ENCODE data around the gene GATA6. TPM values are rescaled to one million over a fixed set of nuclear protein-coding genes. Genes with fewer than 3 reads are reported as not detected.
A peak's percentile ranks its signal among the peaks of the same experiment; 100 is the strongest.

GATA6 gene
- polyA plus RNA-seq, 3 donors, result 7.8 to 9.9 (median 9.2) TPM

GRCh38 chr18:22163416-22164161 is 5.8 kb upstream of the GATA6 start:
- DNase-seq (ENCODE audit: extremely low read depth in 1 of 11, low read depth in 9 of 11, low spot score in 4 of 11), result no peak

GRCh38 chr18:22164337-22165048 is 4.9 kb upstream of the GATA6 start:
- DNase-seq (ENCODE audit: extremely low read depth in 1 of 11, low read depth in 9 of 11, low spot score in 4 of 11), result no peak

GRCh38 chr18:22165049-22165602 is 4.3 kb upstream of the GATA6 start:
- no peak for DNase-seq (ENCODE audit: extremely low read depth in 1 of 11, low read depth in 9 of 11, low spot score in 4 of 11)

DNA sequence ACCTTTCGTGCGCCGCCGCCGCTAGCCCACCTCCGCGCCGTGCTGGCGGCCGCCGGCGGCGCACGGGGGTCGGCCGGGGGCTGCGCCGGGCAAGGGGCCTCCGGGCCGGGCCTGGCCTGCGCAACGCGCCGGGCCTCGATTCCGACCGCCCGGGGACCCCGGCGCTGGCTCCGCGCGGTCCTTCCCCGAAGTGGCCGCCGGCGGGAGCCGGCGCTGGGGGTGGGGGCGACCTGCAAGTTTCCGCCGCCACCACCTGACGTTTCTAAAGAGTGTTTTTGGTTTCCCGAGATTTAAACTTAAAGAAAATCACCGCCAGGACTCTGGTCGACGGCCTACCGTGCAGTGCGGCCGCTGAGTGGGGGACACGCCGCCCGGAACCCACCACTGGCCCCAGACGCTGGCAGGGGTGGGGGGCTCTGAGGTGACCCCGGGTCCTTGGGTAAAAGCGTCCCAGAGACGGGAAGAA is 3.8 kb upstream of the GATA6 start:
- no peak for DNase-seq (ENCODE audit: extremely low read depth in 1 of 11, low read depth in 9 of 11, low spot score in 4 of 11)

GRCh38 chr18:22166069-22166950 is 3.1 kb upstream of the GATA6 start:
- no peak for DNase-seq (ENCODE audit: extremely low read depth in 1 of 11, low read depth in 9 of 11, low spot score in 4 of 11)

- DNase-seq (ENCODE audit: extremely low read depth in 1 of 11, low read depth in 9 of 11, low spot score in 4 of 11), result no peak
Measured at GRCh38 chr18:22167091-22167470, 2.3 kb upstream of the GATA6 start.

DNA sequence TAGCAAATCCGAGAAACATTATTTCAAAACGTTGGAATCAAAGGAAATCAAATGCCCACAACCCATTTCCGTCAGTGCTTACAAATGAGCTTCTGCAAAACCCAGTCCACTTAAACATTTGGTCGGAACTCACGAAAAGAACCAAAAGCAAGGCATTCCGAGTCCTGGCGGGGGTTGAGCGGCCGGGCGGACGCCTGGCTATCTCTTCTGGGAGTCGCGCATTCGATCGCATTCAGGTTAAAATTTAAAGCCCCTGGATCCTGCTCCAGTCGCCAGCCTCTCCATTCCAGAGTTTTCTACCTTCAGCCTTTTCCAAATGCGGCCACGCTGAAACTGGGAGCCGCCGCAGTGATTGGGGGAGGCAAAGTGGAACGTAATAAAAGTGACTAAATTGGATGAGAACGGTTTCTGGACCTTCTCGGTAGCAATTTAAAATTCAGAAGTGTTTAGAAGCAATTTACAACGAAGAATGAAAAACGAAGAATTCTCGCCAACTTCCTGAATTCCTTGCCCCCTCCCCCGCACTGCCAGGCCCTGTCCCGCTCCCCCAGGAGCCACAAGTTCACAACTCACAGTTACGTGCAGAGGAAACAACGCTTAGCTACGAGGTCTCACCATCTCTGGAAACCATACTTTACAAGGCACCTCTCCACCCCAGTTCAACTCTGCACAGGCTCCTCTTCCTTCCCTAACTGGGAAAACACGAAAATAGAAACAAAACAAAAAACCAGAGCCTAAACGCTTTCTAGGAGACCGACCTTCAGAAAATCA is 1.7 kb upstream of the GATA6 start:
- peak in 1 of 11 donors; percentile 38 for DNase-seq (ENCODE audit: extremely low read depth in 1 of 11, low read depth in 9 of 11, low spot score in 4 of 11)

- no peak for DNase-seq (ENCODE audit: extremely low read depth in 1 of 11, low read depth in 9 of 11, low spot score in 4 of 11)
Measured at GRCh38 chr18:22168360-22168921, 948 bp upstream of the GATA6 start.

DNA sequence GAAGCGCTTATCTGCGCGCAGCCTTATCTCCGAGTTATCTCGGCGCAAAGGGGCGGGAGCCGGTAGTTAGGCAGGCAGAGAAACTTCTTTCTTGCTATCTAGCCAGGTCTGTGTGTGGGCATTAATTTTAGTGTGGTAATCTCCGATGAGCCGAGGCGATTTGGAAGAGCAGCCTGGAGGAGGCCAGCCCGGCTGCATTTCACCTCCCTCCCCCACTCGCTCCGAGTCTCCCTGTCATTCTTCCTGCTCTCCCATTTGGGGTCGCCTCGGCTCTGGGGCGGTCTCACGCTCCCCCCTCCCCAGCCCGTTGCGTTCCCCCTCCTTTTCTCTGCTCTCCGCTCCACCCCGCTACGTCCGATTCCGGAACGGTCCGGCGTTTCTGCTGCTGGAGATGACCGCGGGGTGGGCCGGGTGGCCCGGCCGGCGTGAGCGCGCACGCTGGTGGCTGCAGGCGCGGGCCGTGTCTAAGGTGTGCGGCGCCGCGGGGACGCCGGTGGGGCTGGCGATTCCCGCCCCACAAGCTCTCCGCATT is 566 bp downstream of the GATA6 start:
- DNase-seq (ENCODE audit: extremely low read depth in 1 of 11, low read depth in 9 of 11, low spot score in 4 of 11), result peak in 1 of 11 donors; percentile 41

DNA sequence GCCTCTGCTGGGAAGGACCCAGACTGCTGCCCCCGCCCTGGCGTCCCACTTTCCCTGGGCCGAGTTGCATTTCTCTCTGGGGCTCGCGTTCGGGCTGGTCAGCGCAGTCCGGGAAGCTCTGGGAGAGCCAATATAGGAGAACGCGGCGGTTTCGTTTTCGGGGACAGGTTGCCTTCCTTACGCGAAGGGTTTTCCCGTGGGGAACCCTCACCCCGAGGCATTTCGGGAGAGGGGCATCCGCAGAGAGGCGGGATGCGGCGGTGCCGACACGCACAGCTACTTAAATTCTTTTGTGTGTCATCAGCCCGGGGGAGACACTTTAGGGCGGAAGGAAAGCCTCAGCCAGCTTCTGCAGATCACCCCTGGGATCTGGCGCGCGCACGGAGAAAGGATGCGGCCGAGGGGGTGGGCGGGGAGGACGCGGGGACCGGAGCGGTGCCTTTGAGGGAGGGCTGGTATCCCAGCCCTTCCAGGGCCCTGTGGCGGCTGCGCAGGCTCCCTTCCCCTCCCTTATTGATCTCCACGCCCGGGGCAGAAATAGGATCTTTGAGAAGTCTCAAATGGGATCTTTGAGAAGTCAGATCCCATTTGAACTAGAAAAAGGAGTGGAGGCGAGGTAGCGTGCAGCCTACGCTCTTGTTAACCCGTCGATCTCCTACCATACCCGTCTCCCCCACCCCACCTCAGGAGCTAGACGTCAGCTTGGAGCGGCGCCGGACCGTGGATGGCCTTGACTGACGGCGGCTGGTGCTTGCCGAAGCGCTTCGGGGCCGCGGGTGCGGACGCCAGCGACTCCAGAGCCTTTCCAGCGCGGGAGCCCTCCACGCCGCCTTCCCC is 1.2 kb downstream of the GATA6 start:
- peak in 1 of 11 donors; percentile 42 for DNase-seq (ENCODE audit: extremely low read depth in 1 of 11, low read depth in 9 of 11, low spot score in 4 of 11)

- no peak for DNase-seq (ENCODE audit: extremely low read depth in 1 of 11, low read depth in 9 of 11, low spot score in 4 of 11)
Measured at GRCh38 chr18:22171258-22172119, 2.1 kb downstream of the GATA6 start.

DNA sequence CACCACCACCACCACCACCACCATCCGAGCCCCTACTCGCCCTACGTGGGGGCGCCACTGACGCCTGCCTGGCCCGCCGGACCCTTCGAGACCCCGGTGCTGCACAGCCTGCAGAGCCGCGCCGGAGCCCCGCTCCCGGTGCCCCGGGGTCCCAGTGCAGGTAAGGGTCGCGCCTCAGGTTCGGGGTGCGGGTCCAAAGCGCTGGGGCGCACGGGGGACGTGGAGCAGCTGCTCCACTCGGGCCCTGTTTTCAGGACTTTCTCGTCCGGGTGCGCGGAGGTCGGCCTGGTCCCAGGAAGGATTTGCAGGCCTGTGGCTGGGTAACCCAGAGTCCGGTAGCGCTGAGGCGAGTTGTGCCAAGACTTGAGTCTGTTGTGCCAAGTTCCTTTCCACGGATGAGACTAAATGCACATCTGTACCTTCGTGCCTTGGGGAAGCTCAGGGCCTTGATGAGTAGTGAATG is 2.8 kb downstream of the GATA6 start:
- no peak for DNase-seq (ENCODE audit: extremely low read depth in 1 of 11, low read depth in 9 of 11, low spot score in 4 of 11)

GRCh38 chr18:22172594-22173049 is 3.2 kb downstream of the GATA6 start:
- DNase-seq (ENCODE audit: extremely low read depth in 1 of 11, low read depth in 9 of 11, low spot score in 4 of 11), result no peak

GRCh38 chr18:22173221-22173927 is 4.0 kb downstream of the GATA6 start:
- DNase-seq (ENCODE audit: extremely low read depth in 1 of 11, low read depth in 9 of 11, low spot score in 4 of 11), result no peak

- no peak for DNase-seq (ENCODE audit: extremely low read depth in 1 of 11, low read depth in 9 of 11, low spot score in 4 of 11)
Measured at GRCh38 chr18:22173928-22174301, 4.5 kb downstream of the GATA6 start.

Measured in renal cortex interstitium (tissue), 11 donors.